Trophoblast cell (in vitro differentiated cells and primary cell): Measurements from ENCODE around the gene ABLIM1.

Experiments used
- DNase-seq, 2 donors: peaks; one replicate each; pipeline ENCODE4 v3.0.0-alpha.2; 2016
- H2AFZ ChIP-seq: 2 replicates; pipeline ENCODE4 v1.6.1; 2013; ENCODE audit warnings: low read length, moderate library complexity, mild to moderate bottlenecking; ENCODE audit not compliant: insufficient read depth, poor library complexity
- H2AK5ac ChIP-seq: 2 replicates; pipeline ENCODE4 v1.6.1; 2013; ENCODE audit warnings: mild to moderate bottlenecking, low read length
- H2BK120ac ChIP-seq: 2 replicates; pipeline ENCODE4 v1.6.1; 2013; ENCODE audit warnings: low read length, mild to moderate bottlenecking, moderate library complexity; ENCODE audit not compliant: insufficient read depth, poor library complexity
- H2BK12ac ChIP-seq: 2 replicates; pipeline ENCODE4 v1.6.1; 2013; ENCODE audit warnings: mild to moderate bottlenecking, low read length, moderate library complexity
- H2BK5ac ChIP-seq: 2 replicates; pipeline ENCODE4 v1.6.1; 2013; ENCODE audit warnings: low read length, low read depth, moderate library complexity, mild to moderate bottlenecking; ENCODE audit not compliant: poor library complexity
- H3K14ac ChIP-seq: 2 replicates; pipeline ENCODE4 v1.6.1; 2013; ENCODE audit warnings: mild to moderate bottlenecking, low read length
- H3K18ac ChIP-seq: 2 replicates; pipeline ENCODE4 v1.6.1; 2013; ENCODE audit warnings: mild to moderate bottlenecking, low read length
- H3K23ac ChIP-seq: 2 replicates; pipeline ENCODE4 v1.6.1; 2013; ENCODE audit warnings: low read length
- H3K27ac ChIP-seq: 2 replicates; pipeline ENCODE4 v1.5.1; 2013; ENCODE audit warnings: low read depth, mild to moderate bottlenecking, inconsistent platforms, low read length, moderate library complexity
- H3K27me3 ChIP-seq: 2 replicates; pipeline ENCODE4 v1.6.1; 2013; ENCODE audit warnings: inconsistent platforms, mild to moderate bottlenecking, low read length, moderate library complexity; ENCODE audit not compliant: insufficient read depth
- H3K36me3 ChIP-seq, 2 experiments: 1 replicate in 1 of 2; 2 replicates in 1 of 2; pipeline ENCODE4 v1.6.1; 2013; ENCODE audit warnings: low read length in 2 of 2, mild to moderate bottlenecking in 2 of 2, moderate library complexity in 1 of 2; ENCODE audit not compliant: insufficient read depth in 2 of 2, control insufficient read depth in 1 of 2
- H3K4ac ChIP-seq: 2 replicates; pipeline ENCODE4 v1.6.1; 2013; ENCODE audit warnings: low read depth, mild to moderate bottlenecking, low read length, moderate library complexity
- H3K4me1 ChIP-seq, 2 experiments: 1 replicate in 1 of 2; 2 replicates in 1 of 2; pipeline ENCODE4 v1.6.1; 2013; ENCODE audit warnings: low read length in 2 of 2, mild to moderate bottlenecking in 2 of 2, moderate library complexity in 1 of 2; ENCODE audit not compliant: insufficient read depth in 2 of 2, control insufficient read depth in 1 of 2
- H3K4me2 ChIP-seq: 2 replicates; pipeline ENCODE4 v1.6.1; 2013; ENCODE audit warnings: inconsistent platforms, mild to moderate bottlenecking, low read length, moderate library complexity
- H3K4me3 ChIP-seq: 2 replicates; pipeline ENCODE4 v1.5.1; 2013; ENCODE audit warnings: mild to moderate bottlenecking, low read depth, low read length, inconsistent platforms
- H3K79me1 ChIP-seq: one replicate; pipeline ENCODE4 v1.6.1; 2013; ENCODE audit warnings: low read length
- H3K79me2 ChIP-seq: 2 replicates; pipeline ENCODE4 v1.6.1; 2013; ENCODE audit warnings: low read length, mild to moderate bottlenecking; ENCODE audit not compliant: control insufficient read depth, insufficient read depth, poor library complexity
- H3K9ac ChIP-seq: 2 replicates; pipeline ENCODE4 v1.6.1; 2013; ENCODE audit warnings: mild to moderate bottlenecking, low read length
- H3K9me3 ChIP-seq: 2 replicates; pipeline ENCODE4 v1.6.1; 2013; ENCODE audit warnings: low read depth, mild to moderate bottlenecking, control low read depth, inconsistent platforms, low read length; ENCODE audit not compliant: insufficient read depth
- H4K12ac ChIP-seq: 2 replicates; pipeline ENCODE4 v1.6.1; 2013; ENCODE audit warnings: low read depth, mild to moderate bottlenecking, low read length, moderate library complexity
- H4K8ac ChIP-seq: 2 replicates; pipeline ENCODE4 v1.6.1; 2013; ENCODE audit warnings: low read depth, mild to moderate bottlenecking, low read length, moderate library complexity
- H4K91ac ChIP-seq: one replicate; pipeline ENCODE4 v1.6.1; 2013; ENCODE audit warnings: low read depth, mild to moderate bottlenecking, low read length, moderate library complexity
- WGBS: extraction: QIAGEN DNeasy Blood & Tissue Kit; methylation state at CpG from one replicate; pipeline ENCODE4 v1.1.7; 2013; ENCODE audit warnings: missing lambda C conversion rate; ENCODE audit not compliant: insufficient read length, insufficient coverage; ENCODE audit errors: extremely low coverage; 5-methylcytosine and 5-hydroxymethylcytosine counted together

Gene ABLIM1

DNA sequence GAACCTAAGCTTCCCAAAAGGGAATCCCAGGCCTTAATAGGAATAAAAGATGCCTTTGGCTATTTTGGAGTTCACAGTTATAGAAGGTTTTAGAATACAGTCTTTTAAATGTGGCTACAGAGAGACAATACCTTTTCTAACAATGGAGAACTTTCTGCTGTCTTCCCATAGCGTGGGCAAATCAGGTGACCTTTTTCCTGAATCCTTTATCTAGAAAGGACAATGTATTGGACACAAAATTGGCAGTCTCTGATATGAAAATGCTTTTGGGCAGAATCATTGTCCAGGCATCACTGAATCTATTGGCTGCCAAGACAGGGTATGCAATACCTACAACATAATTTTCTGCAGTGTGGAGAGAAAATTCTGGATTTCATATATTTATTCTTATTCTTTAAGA, 7.8 kb upstream of the ABLIM1 start:
- no peak overlapping the region for H2BK12ac ChIP-seq
- no peak overlapping the region for H2BK120ac ChIP-seq
- WGBS: no CpG with 5 or more reads among the region's 1 CpG
- no peak overlapping the region for H3K23ac ChIP-seq
- no peak overlapping the region for H3K4me2 ChIP-seq
- H3K18ac ChIP-seq: no peak overlapping the region
- no peaks in the 10 kb centered on the region for H3K79me1 ChIP-seq
- H3K9me3 ChIP-seq: no peaks in the 10 kb centered on the region
- no peak overlapping the region for H4K8ac ChIP-seq
- H4K91ac ChIP-seq: no peak overlapping the region
- no peaks in the 10 kb centered on the region for H3K36me3 ChIP-seq
- H3K27me3 ChIP-seq: no peaks in the 10 kb centered on the region
- no peak overlapping the region for H3K14ac ChIP-seq
- H2AK5ac ChIP-seq: no peak overlapping the region
- no peak overlapping the region for H4K12ac ChIP-seq
- no peaks in the 10 kb centered on the region for H3K79me2 ChIP-seq
- H3K9ac ChIP-seq: no peak overlapping the region
- no peak overlapping the region for H3K4me3 ChIP-seq
- peaks cover 2% of the 10 kb centered on the region in 2 experiments for H3K4me1 ChIP-seq
- no peak overlapping the region for H3K27ac ChIP-seq
- no peak overlapping the region for H2AFZ ChIP-seq
- no peak overlapping the region for H2BK5ac ChIP-seq
- no peak for DNase-seq
- no peak overlapping the region for H3K4ac ChIP-seq

- Histone ChIP-seq H3K4ac (no peak overlapping the region), H3K4me3 (no peak overlapping the region), H2BK120ac (no peak overlapping the region), H3K4me2 (no peak overlapping the region), H4K91ac (no peak overlapping the region), H3K18ac (no peak overlapping the region), H3K36me3 (no peaks in the 10 kb centered on the region), H2BK5ac (no peak overlapping the region), H2AK5ac (no peak overlapping the region), H4K8ac (no peak overlapping the region), H3K79me1 (no peaks in the 10 kb centered on the region), H3K27me3 (no peaks in the 10 kb centered on the region), H2AFZ (no peak overlapping the region), H3K4me1 (peaks cover 2% of the 10 kb centered on the region in 2 experiments), H3K79me2 (no peaks in the 10 kb centered on the region), H3K14ac (no peak overlapping the region), H3K23ac (no peak overlapping the region), H3K27ac (no peak overlapping the region), H3K9ac (no peak overlapping the region), H2BK12ac (no peak overlapping the region), H4K12ac (no peak overlapping the region), H3K9me3 (no peaks in the 10 kb centered on the region)
- DNase-seq: no peak
- no CpG with 5 or more reads among the region's 2 CpGs for WGBS
Measured at GRCh38 chr10:114665406-114665805, 7.3 kb upstream of the ABLIM1 start.

GRCh38 chr10:114664127-114664526, 6.1 kb upstream of the ABLIM1 start:
- Histone ChIP-seq H3K4me1 (peaks cover 2% of the 10 kb centered on the region in 2 experiments), H3K79me1 (no peaks in the 10 kb centered on the region), H3K9ac (no peak overlapping the region), H3K4me2 (no peak overlapping the region), H3K23ac (no peak overlapping the region), H4K91ac (no peak overlapping the region), H3K18ac (no peak overlapping the region), H3K4ac (no peak overlapping the region), H3K4me3 (no peak overlapping the region), H3K27ac (no peak overlapping the region), H3K36me3 (no peaks in the 10 kb centered on the region), H4K12ac (no peak overlapping the region), H3K9me3 (no peaks in the 10 kb centered on the region), H2AFZ (no peak overlapping the region), H2BK120ac (no peak overlapping the region), H3K27me3 (no peaks in the 10 kb centered on the region), H3K14ac (no peak overlapping the region), H3K79me2 (no peaks in the 10 kb centered on the region), H2BK5ac (no peak overlapping the region), H4K8ac (no peak overlapping the region), H2BK12ac (no peak overlapping the region), H2AK5ac (no peak overlapping the region)
- DNase-seq: no peak
- WGBS: no CpG with 5 or more reads among the region's 4 CpGs

GRCh38 chr10:114663626-114664025, 5.6 kb upstream of the ABLIM1 start:
- Histone ChIP-seq H3K27ac (no peak overlapping the region), H2BK5ac (no peak overlapping the region), H3K23ac (no peak overlapping the region), H3K27me3 (no peaks in the 10 kb centered on the region), H2AFZ (no peak overlapping the region), H3K4me3 (no peak overlapping the region), H3K14ac (no peak overlapping the region), H3K4me1 (peaks cover 2% of the 10 kb centered on the region in 2 experiments), H3K79me2 (no peaks in the 10 kb centered on the region), H3K4ac (no peak overlapping the region), H2AK5ac (no peak overlapping the region), H3K79me1 (no peaks in the 10 kb centered on the region), H2BK12ac (no peak overlapping the region), H2BK120ac (no peak overlapping the region), H3K4me2 (no peak overlapping the region), H4K8ac (no peak overlapping the region), H4K12ac (no peak overlapping the region), H3K9ac (no peak overlapping the region), H3K9me3 (no peaks in the 10 kb centered on the region), H4K91ac (no peak overlapping the region), H3K36me3 (no peaks in the 10 kb centered on the region), H3K18ac (no peak overlapping the region)
- DNase-seq: no peak
- no CpG with 5 or more reads among the region's 8 CpGs for WGBS
